Endothelial cell of umbilical vein (primary cell): ENCODE measurements around the gene NR3C2. TPM values are rescaled to one million over a fixed set of nuclear protein-coding genes. Genes with fewer than 3 reads are reported as not detected.

Experiments used
- BruUV-seq: library from RNA; stranded (reverse); fragments of 400-500 nt; replicated peaks from 2 replicates; lab custom pipeline; 2021; lab: Mats Ljungman, UMichigan
- CTCF ChIA-PET: fragments of 300-600, 350-600 bp; sonication (Branson Sonifier 250); formaldehyde crosslinking; loops from one replicate; lab custom pipeline; 2021; ENCODE audit warnings: antibody characterized with exemption, inconsistent platforms; lab: Charles Lee
- POLR2A ChIA-PET: fragments of 300-600, 350-600 bp; sonication (Branson Sonifier 250); formaldehyde crosslinking; loops from one replicate; lab custom pipeline; 2021; ENCODE audit warnings: antibody characterized with exemption, inconsistent platforms; lab: Charles Lee
- DNase-seq: peaks from one replicate; pipeline ENCODE4 v3.0.0-alpha.2; 2011; ENCODE audit warnings: low read depth, low spot score
- FAIRE-seq: peaks from 2 replicates; lab custom pipeline; 2011; peaks lifted over from hg19 to GRCh38; lab: Jason Lieb, UNC
- H2AFZ ChIP-seq: 2 replicates; pipeline ENCODE4 v1.6.0; 2012; ENCODE audit warnings: low read depth, low read length, control low read depth, inconsistent platforms
- H3K27ac ChIP-seq: 2 replicates; pipeline ENCODE4 v1.5.1; 2011; ENCODE audit warnings: low read depth, mild to moderate bottlenecking, control low read depth, low read length, moderate library complexity; ENCODE audit not compliant: insufficient read depth
- H3K27me3 ChIP-seq, 2 experiments: 2 replicates each; pipeline versions ENCODE4 v1.6.0 to v1.6.1; 2011; ENCODE audit warnings: low read length in 2 of 2, mixed read lengths in 1 of 2; ENCODE audit not compliant: control insufficient read depth in 2 of 2, insufficient read depth in 2 of 2
- H3K36me3 ChIP-seq, 2 experiments: 2 replicates in 1 of 2; 3 replicates in 1 of 2; pipeline ENCODE4 v1.5.1; 2011; ENCODE audit warnings: low read length in 2 of 2, mild to moderate bottlenecking in 1 of 2, moderate library complexity in 1 of 2; ENCODE audit not compliant: control insufficient read depth in 2 of 2, insufficient read depth in 2 of 2; ENCODE audit errors: extremely low read depth in 1 of 2
- H3K4me1 ChIP-seq: 3 replicates; pipeline ENCODE4 v1.5.1; 2011; ENCODE audit warnings: mild to moderate bottlenecking, low read length; ENCODE audit not compliant: control insufficient read depth, insufficient read depth; ENCODE audit errors: extremely low read depth
- H3K4me2 ChIP-seq: 2 replicates; pipeline ENCODE4 v1.6.1; 2011; ENCODE audit warnings: low read length, control low read depth, mixed read lengths; ENCODE audit not compliant: insufficient read depth
- H3K4me3 ChIP-seq, 3 experiments: fragments of 200-600 bp in 1 of 3; sonication (generic), shearing (Covaris generic) in 1 of 3; replicated peaks in 1 of 3; 2 replicates each; pipeline ENCODE4 v1.5.1; 2011 to 2016; ENCODE audit warnings: control low read depth in 3 of 3, low read length in 3 of 3, mild to moderate bottlenecking in 2 of 3, inconsistent platforms in 1 of 3, low read depth in 1 of 3, moderate library complexity in 1 of 3; ENCODE audit not compliant: insufficient read depth in 1 of 3
- H3K79me2 ChIP-seq: 2 replicates; pipeline ENCODE4 v1.6.0; 2012; ENCODE audit warnings: low read length, inconsistent platforms; ENCODE audit not compliant: control insufficient read depth, insufficient read depth
- H3K9ac ChIP-seq: replicated peaks from 2 replicates; pipeline ENCODE3; 2011; ENCODE audit warnings: low read length, control low read depth; ENCODE audit not compliant: insufficient read depth; ENCODE audit errors: extremely low read depth
- H3K9me1 ChIP-seq: replicated peaks from 3 replicates; pipeline ENCODE4 v1.6.0; 2011; ENCODE audit warnings: mild to moderate bottlenecking, low read length; ENCODE audit not compliant: control insufficient read depth, insufficient read depth; ENCODE audit errors: extremely low read depth
- H3K9me3 ChIP-seq: replicated peaks from 2 replicates; pipeline ENCODE4 v1.5.1; 2012; ENCODE audit warnings: low read length, inconsistent platforms; ENCODE audit not compliant: control insufficient read depth, insufficient read depth
- H4K20me1 ChIP-seq: replicated peaks from 2 replicates; pipeline ENCODE3; 2011; ENCODE audit warnings: mild to moderate bottlenecking, low read length; ENCODE audit not compliant: control insufficient read depth, insufficient read depth; ENCODE audit errors: extremely low read depth
- EZH2 ChIP-seq: IDR thresholded peaks from 2 replicates; pipeline ENCODE4 v1.6.1; 2012; ENCODE audit warnings: borderline replicate concordance, low read depth, mild to moderate bottlenecking, moderate library complexity, low read length, inconsistent platforms; ENCODE audit not compliant: severe bottlenecking
- FOS ChIP-seq: IDR thresholded peaks from 2 replicates; pipeline ENCODE4 v1.6.1; 2011; ENCODE audit warnings: mild to moderate bottlenecking, low read length, moderate library complexity, borderline replicate concordance; ENCODE audit not compliant: insufficient read depth
- GATA2 ChIP-seq: IDR thresholded peaks from 2 replicates; pipeline ENCODE4 v1.7.0; 2011; ENCODE audit warnings: low read depth, mild to moderate bottlenecking, moderate library complexity, mixed read lengths, low read length; ENCODE audit not compliant: insufficient read length, insufficient read depth
- JUN ChIP-seq: IDR thresholded peaks from 2 replicates; pipeline ENCODE4 v1.6.1; 2011; ENCODE audit warnings: borderline replicate concordance, low read depth; ENCODE audit not compliant: insufficient read length, insufficient read depth
- MYC ChIP-seq: IDR thresholded peaks from one replicate; pipeline ENCODE4 v1.6.1; 2011; ENCODE audit warnings: mild to moderate bottlenecking, low read depth, low read length
- POLR2A ChIP-seq: IDR thresholded peaks from 2 replicates; pipeline ENCODE4 v1.6.1; 2012; ENCODE audit warnings: low read depth, mild to moderate bottlenecking, control low read depth, low read length
- POLR2AphosphoS5 ChIP-seq: IDR thresholded peaks from 2 replicates; pipeline ENCODE4 v1.6.1; 2012; ENCODE audit warnings: low read depth, mild to moderate bottlenecking, control low read depth, low read length, moderate library complexity; ENCODE audit not compliant: insufficient read depth
- dilution Hi-C: fragments of 300-500 bp; cut with MboI; formaldehyde crosslinking; loops from one replicate; pipeline ENCODE4 v1.15.0; 2019; ENCODE audit warnings: low sequenced_read_pairs; ENCODE audit not compliant: extremely low pct_ligation_motif_present
- intact Hi-C: fragments of 100-400 bp; cut with micrococcal nuclease; formaldehyde crosslinking; loops from one replicate; pipeline ENCODE4 v1.10.0; 2022
- polyA plus RNA-seq, 4 experiments: library from polyadenylated mRNA; depleted of rRNA in 3 of 4; stranded (reverse) in 3 of 4; unstranded in 1 of 4; fragments of >200 nt; gene quantifications; 2 replicates each; pipeline versions ENCODE4 v1.2.1 to v1.2.3, GENCODE V29; 2011 to 2012; ENCODE audit warnings: missing spikeins in 1 of 4
- total RNA-seq: library from RNA; stranded (reverse); gene quantifications from 2 replicates; pipeline ENCODE4 v1.2.3, GENCODE V29; 2021
- TF ChIP-seq, protein P1 (sequence below): IDR thresholded peaks from 2 replicates; pipeline ENCODE4 v1.6.1; 2011; ENCODE audit not compliant: insufficient read depth, insufficient read length
- TF ChIP-seq, protein P2 (sequence below), 2 donors: IDR thresholded peaks; 1 replicate in 1 of 2; 2 replicates in 1 of 2; pipeline ENCODE4 v1.5.1; 2011; ENCODE audit warnings: low read length in 2 of 2, mild to moderate bottlenecking in 2 of 2, moderate library complexity in 2 of 2, control low read depth in 1 of 2, inconsistent platforms in 1 of 2, low read depth in 1 of 2; ENCODE audit not compliant: insufficient read depth in 1 of 2; ENCODE audit errors: extremely low read depth in 1 of 2

NR3C2 gene
- total and polyA plus RNA-seq, 2 donors (not counting 3 experiments of a cell fraction or from before 2014, with no cell fraction given): 4.8 to 16.4 TPM

DNA sequence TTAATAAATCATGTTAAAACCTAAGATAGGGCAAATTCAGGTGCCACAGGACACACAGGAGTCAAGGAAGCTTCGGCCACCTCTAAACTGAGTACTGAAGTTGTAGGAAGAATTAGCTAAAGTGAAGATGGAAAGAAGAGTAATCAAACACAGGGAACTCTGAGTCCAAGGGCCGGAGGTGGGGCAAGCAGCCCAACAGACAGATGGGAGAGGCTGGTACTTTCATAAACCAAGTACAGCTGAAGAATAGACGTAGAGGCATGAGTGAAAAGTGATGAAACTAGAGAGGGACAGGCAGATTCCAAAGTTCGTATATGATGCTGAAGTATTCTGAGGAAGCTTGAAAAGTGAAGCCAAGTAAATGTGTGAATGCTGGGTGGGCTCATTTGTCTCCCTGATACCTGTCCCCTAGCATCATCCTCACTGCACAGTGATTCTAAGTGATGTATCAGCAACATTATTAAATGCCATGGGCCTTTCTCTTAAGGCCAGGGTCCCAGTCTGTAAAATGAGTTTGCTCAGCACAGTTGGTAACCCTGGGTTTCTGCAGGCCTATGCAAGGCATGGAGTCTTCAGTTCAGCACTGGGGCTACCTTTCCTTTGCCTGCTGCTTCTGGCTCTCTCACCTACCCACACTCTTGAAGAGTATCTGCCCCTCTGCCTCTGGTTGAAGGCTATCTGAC, 203.3 kb downstream of the NR3C2 start:
- Histone ChIP-seq H3K4me1 (no peaks in the 10 kb centered on the region), H3K9ac (no peak overlapping the region), H3K79me2 (no peaks in the 10 kb centered on the region), H3K36me3 (no peaks in the 10 kb centered on the region), H3K27me3 (no peaks in the 10 kb centered on the region), H3K27ac (no peak overlapping the region), H2AFZ (no peak overlapping the region), H3K9me1 (no peaks in the 10 kb centered on the region), H3K4me2 (no peak overlapping the region), H3K9me3 (no peaks in the 10 kb centered on the region), H4K20me1 (no peaks in the 10 kb centered on the region), H3K4me3 (no peak overlapping the region)
- TF ChIP-seq, protein P1, sequence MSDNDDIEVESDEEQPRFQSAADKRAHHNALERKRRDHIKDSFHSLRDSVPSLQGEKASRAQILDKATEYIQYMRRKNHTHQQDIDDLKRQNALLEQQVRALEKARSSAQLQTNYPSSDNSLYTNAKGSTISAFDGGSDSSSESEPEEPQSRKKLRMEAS: no peak
- no peak for TF ChIP-seq EZH2
- no peak for TF ChIP-seq POLR2A
- no peak for TF ChIP-seq JUN
- no peak for TF ChIP-seq FOS
- TF ChIP-seq GATA2: no peak
- TF ChIP-seq MYC: no peak
- TF ChIP-seq, protein P2, sequence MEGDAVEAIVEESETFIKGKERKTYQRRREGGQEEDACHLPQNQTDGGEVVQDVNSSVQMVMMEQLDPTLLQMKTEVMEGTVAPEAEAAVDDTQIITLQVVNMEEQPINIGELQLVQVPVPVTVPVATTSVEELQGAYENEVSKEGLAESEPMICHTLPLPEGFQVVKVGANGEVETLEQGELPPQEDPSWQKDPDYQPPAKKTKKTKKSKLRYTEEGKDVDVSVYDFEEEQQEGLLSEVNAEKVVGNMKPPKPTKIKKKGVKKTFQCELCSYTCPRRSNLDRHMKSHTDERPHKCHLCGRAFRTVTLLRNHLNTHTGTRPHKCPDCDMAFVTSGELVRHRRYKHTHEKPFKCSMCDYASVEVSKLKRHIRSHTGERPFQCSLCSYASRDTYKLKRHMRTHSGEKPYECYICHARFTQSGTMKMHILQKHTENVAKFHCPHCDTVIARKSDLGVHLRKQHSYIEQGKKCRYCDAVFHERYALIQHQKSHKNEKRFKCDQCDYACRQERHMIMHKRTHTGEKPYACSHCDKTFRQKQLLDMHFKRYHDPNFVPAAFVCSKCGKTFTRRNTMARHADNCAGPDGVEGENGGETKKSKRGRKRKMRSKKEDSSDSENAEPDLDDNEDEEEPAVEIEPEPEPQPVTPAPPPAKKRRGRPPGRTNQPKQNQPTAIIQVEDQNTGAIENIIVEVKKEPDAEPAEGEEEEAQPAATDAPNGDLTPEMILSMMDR (IDR thresholded peaks at IDR 0.05; ENCODE audit: extremely low read depth in 1 of 2, insufficient read depth in 1 of 2, low read depth in 1 of 2, low read length in 2 of 2): no peak
- TF ChIP-seq POLR2AphosphoS5: no peak
- dilution Hi-C loops (no loop called here), intact Hi-C loops (no loop called here)
- DNase-seq: no peak
- no peak for FAIRE-seq
- no TSS peak for BruUV-seq
- POLR2A ChIA-PET: no interaction called here
- CTCF ChIA-PET: interaction anchor here (1.2 to 1.4 kb wide), 2 partner anchors 14 to 16 kb away, joined by 3 to 4 read pairs; no protein-coding TSS in a partner anchor
